MM.1S (cell line): ENCODE results near the gene PRKCA.

Experiments
- EZH2 ChIP-seq: fragments of 300-600 bp; sonication (generic); optimal IDR thresholded peaks from 2 replicates; pipeline ENCODE3; 2017; ENCODE audit warnings: low read depth, mild to moderate bottlenecking, antibody characterized with exemption, low read length, mixed read lengths
- TF ChIP-seq, protein P1 (sequence below): fragments of 300-600 bp; sonication (generic); IDR thresholded peaks from 2 replicates; pipeline ENCODE4 v1.5.1; 2016; ENCODE audit warnings: antibody characterized with exemption, low read length, mixed read lengths

DNA sequence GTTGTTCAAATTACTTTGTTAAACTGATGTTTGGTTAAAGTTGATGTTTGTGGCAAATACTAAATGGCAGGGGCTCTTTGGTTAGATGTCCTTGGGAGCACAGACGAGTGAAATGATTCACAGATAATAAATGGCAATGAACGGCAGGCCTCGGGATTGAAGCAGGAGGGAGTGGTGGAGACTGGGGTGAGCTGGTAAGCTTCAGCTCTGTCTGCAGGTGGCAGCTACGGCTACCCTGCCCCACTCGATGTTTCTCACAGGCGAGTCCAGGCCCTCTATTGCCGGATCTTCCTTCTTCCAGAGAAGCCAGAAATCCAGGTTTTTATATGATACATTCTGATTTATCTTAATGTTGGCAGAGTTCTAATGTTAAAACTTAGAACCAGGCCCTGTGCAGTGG is 387.8 kb downstream of the PRKCA start:
- no peak for TF ChIP-seq EZH2
- TF ChIP-seq, protein P1, sequence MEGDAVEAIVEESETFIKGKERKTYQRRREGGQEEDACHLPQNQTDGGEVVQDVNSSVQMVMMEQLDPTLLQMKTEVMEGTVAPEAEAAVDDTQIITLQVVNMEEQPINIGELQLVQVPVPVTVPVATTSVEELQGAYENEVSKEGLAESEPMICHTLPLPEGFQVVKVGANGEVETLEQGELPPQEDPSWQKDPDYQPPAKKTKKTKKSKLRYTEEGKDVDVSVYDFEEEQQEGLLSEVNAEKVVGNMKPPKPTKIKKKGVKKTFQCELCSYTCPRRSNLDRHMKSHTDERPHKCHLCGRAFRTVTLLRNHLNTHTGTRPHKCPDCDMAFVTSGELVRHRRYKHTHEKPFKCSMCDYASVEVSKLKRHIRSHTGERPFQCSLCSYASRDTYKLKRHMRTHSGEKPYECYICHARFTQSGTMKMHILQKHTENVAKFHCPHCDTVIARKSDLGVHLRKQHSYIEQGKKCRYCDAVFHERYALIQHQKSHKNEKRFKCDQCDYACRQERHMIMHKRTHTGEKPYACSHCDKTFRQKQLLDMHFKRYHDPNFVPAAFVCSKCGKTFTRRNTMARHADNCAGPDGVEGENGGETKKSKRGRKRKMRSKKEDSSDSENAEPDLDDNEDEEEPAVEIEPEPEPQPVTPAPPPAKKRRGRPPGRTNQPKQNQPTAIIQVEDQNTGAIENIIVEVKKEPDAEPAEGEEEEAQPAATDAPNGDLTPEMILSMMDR, result no peak
